Heart right ventricle (tissue), 16 donors: ENCODE measurements around the gene DNAI7. TPM values are rescaled to one million over a fixed set of nuclear protein-coding genes. Genes with fewer than 3 reads are reported as not detected.

ENCODE experiments used
- ATAC-seq, 8 donors: fragments of 200-7000 bp; cut with Tn5 transposase; one replicate each; pipeline ENCODE4 v1.9.1; 2020; ENCODE audit warnings: mild to moderate bottlenecking in 8 of 8, moderate library complexity in 8 of 8, moderate number of reproducible peaks in 1 of 8
- DNase-seq, 2 donors: peaks; one replicate each; pipeline ENCODE4 v3.0.0-alpha.2; 2020
- H3K27ac ChIP-seq, 10 donors: fragments of 200-600 bp; sonication (generic) in 2 of 10; one replicate each; pipeline versions ENCODE4 v1.5.0 to v1.8.0; 2020 to 2022; ENCODE audit warnings: mild to moderate bottlenecking in 3 of 10
- H3K27me3 ChIP-seq, 7 donors: fragments of 200-600 bp; one replicate each; pipeline ENCODE4 v1.8.0; 2021 to 2022; ENCODE audit warnings: mild to moderate bottlenecking in 2 of 7
- H3K36me3 ChIP-seq, 9 donors: fragments of 200-600 bp; sonication (generic) in 1 of 9; one replicate each; pipeline versions ENCODE4 v1.5.0 to v1.8.0; 2020 to 2022; ENCODE audit warnings: mild to moderate bottlenecking in 2 of 9
- H3K4me1 ChIP-seq, 9 donors: fragments of 200-600 bp; sonication (generic) in 1 of 9; one replicate each; pipeline versions ENCODE4 v1.5.0 to v1.8.0; 2020 to 2022; ENCODE audit warnings: mild to moderate bottlenecking in 4 of 9
- H3K4me3 ChIP-seq, 10 donors: fragments of 200-600 bp; sonication (generic) in 2 of 10; one replicate each; pipeline versions ENCODE4 v1.5.0 to v1.8.0; 2020 to 2022; ENCODE audit warnings: mild to moderate bottlenecking in 7 of 10, moderate library complexity in 2 of 10
- H3K9me3 ChIP-seq, 11 donors: fragments of 200-600 bp in 10 of 11; sonication (generic) in 2 of 11; one replicate each; pipeline versions ENCODE4 v1.5.0 to v1.8.0; 2013 to 2022; ENCODE audit warnings: mild to moderate bottlenecking in 2 of 11, control low read depth in 1 of 11, moderate library complexity in 1 of 11
- CTCF ChIP-seq, 9 donors: fragments of 200-600 bp; sonication (generic) in 2 of 9; IDR thresholded peaks; one replicate each; pipeline versions ENCODE4 v1.5.0 to v1.8.0; 2021 to 2022; ENCODE audit warnings: antibody characterized with exemption in 9 of 9, mild to moderate bottlenecking in 5 of 9, moderate library complexity in 1 of 9
- WGBS, 2 donors: extraction: QIAGEN DNeasy Blood & Tissue Kit; methylation state at CpG; one replicate each; pipeline ENCODE4 v1.1.7; 2013; ENCODE audit warnings: inconsistent platforms in 1 of 2; 5-methylcytosine and 5-hydroxymethylcytosine counted together
- intact Hi-C, 10 donors: fragments of 100-400 bp; cut with DNase I; formaldehyde crosslinking; loops; one replicate each; pipeline versions ENCODE4 v1.11.1 to v1.14.2; 2022
- polyA plus RNA-seq, 2 donors: library from polyadenylated mRNA; stranded (reverse); fragments of 200-250 nt; gene quantifications; one replicate each; pipeline ENCODE4 v1.2.3, GENCODE V29; 2013
- total RNA-seq, 10 donors: library from RNA; stranded (reverse); fragmentation: NEBNext Ultra II Directional in 3 of 10; extraction: Animal tissue kit (Norgen Biotek cat#: 25700) in 3 of 10; gene quantifications; one replicate each; pipeline versions ENCODE4 v1.2.1 to v1.2.4, GENCODE V29; 2021 to 2023
- donor health status: Arrhythmogenic right ventricular cardiomyopathy.
- donor health status: ischemic (EF 13 %, LVEDD 7.1; RV severe dilation, severe dysfunction).
- donor health status: healthy with polysubstance abuse.
- donor health status: DM: no; HTN: yes; CAD: no.
- donor health status: DM: no; HTN: no; CAD: no.
- donor health status: ischemic (EF 25% LVEDD 6.9; RV normal size, moderate dysfunction).
- donor health status: ischemic (EF 25% LVEDD 5.7; RV mildly dilated, moderate dysfunction).
- donor health status: healthy.
- donor health status: DM: yes; HTN: yes; CAD: no.
- donor health status: Ischemic cardiomyopathy.
- donor health status: ischemic (EF 35%, LVEDD 5.7; RV mildly dilated, moderate dysfunction).
- donor health status: nonischemic (EF 11% LVEDD 7.7; RV severe dilation, severe dysfunction).
- donor health status: DM: yes; HTN: yes; CAD: no.
- donor health status: PGD.
- donor health status: ischemic (EF 29% LVEDD 5.4; RV normal size, mild dysfunction).
- donor health status: nonischemic (EF 23%, LVEDD 6.1; RV moderate dilation, normal function).

The DNAI7 gene
- total and polyA plus RNA-seq, 12 donors = 0.04 to 1.8 (median 0.79) TPM

- no peak for TF ChIP-seq CTCF (IDR thresholded peaks at IDR 0.05)
- H3K27ac ChIP-seq = no peak overlapping the region
- no peaks in the 10 kb centered on the region for H3K9me3 ChIP-seq
- H3K4me3 ChIP-seq = no peak overlapping the region
- H3K36me3 ChIP-seq = no peaks in the 10 kb centered on the region
- ATAC-seq = no peak
- DNase-seq = no peak
- no peaks in the 10 kb centered on the region for H3K27me3 ChIP-seq
- intact Hi-C loops = no loop called here
- H3K4me1 ChIP-seq = peaks cover 0 to 12% (median 9%) of the 10 kb centered on the region in 9 donors
- 88 to 98% methylated on average over 6 of the region's 6 CpGs for WGBS, 2 donors
These were observed 4.2 kb downstream of the DNAI7 start for GRCh38 chr12:25190793-25191192.

- Histone ChIP-seq H3K4me3 (no peak overlapping the region), H3K36me3 (no peaks in the 10 kb centered on the region), H3K27me3 (no peaks in the 10 kb centered on the region), H3K9me3 (no peaks in the 10 kb centered on the region), H3K4me1 (peaks cover 0 to 9% (median 6%) of the 10 kb centered on the region in 9 donors), H3K27ac (no peak overlapping the region)
- DNase-seq (no peak), ATAC-seq (no peak)
- intact Hi-C loops = no loop called here
- no peak for TF ChIP-seq CTCF (IDR thresholded peaks at IDR 0.05)
These were observed 5.3 kb downstream of the DNAI7 start for GRCh38 chr12:25189656-25190055.

GRCh38 chr12:25187781-25188180 lies 7.2 kb downstream of the DNAI7 start:
- H3K27me3 ChIP-seq = no peaks in the 10 kb centered on the region
- no peaks in the 10 kb centered on the region for H3K36me3 ChIP-seq
- H3K4me3 ChIP-seq = no peak overlapping the region
- DNase-seq (no peak), ATAC-seq (no peak)
- H3K9me3 ChIP-seq = no peaks in the 10 kb centered on the region
- intact Hi-C loops = no loop called here
- no peak overlapping the region for H3K27ac ChIP-seq
- TF ChIP-seq CTCF (IDR thresholded peaks at IDR 0.05) = no peak
- 91 to 96% methylated on average over 2 of the region's 2 CpGs for WGBS, 2 donors
- H3K4me1 ChIP-seq = no peaks in the 10 kb centered on the region

- no peaks in the 10 kb centered on the region for H3K27me3 ChIP-seq
- 53 to 65% methylated on average over 3 of the region's 3 CpGs for WGBS, 2 donors
- ATAC-seq (no peak), DNase-seq (no peak)
- H3K36me3 ChIP-seq = no peaks in the 10 kb centered on the region
- H3K9me3 ChIP-seq = no peaks in the 10 kb centered on the region
- no peak for TF ChIP-seq CTCF (IDR thresholded peaks at IDR 0.05)
- intact Hi-C loops = no loop called here
- H3K27ac ChIP-seq = no peak overlapping the region
- H3K4me3 ChIP-seq = peak overlapping the region in 1 of 10 donors; percentile 7
- H3K4me1 ChIP-seq = no peaks in the 10 kb centered on the region
These were observed 8.1 kb downstream of the DNAI7 start for GRCh38 chr12:25186788-25187402.
